Gastrocnemius medialis (tissue), 4 donors: ENCODE data around the gene PDZRN3. TPM values are rescaled to one million over a fixed set of nuclear protein-coding genes. Genes with fewer than 3 reads are reported as not detected.

Source experiments
- ATAC-seq, 2 donors: fragments of 150-250 bp; one replicate each; pipeline ENCODE4 v1.9.1; 2016
- DNase-seq, 2 donors: peaks; one replicate each; pipeline ENCODE4 v3.0.0-alpha.2; 2019
- H3K27ac ChIP-seq, 4 donors: fragments of 200-600 bp; sonication (generic); 1 replicate in 1 of 4; 2 replicates in 3 of 4; pipeline ENCODE4 v1.5.1; 2016 to 2018; ENCODE audit warnings: mild to moderate bottlenecking in 2 of 4, moderate library complexity in 1 of 4
- H3K27me3 ChIP-seq, 3 donors: fragments of 200-600 bp; sonication (generic) in 2 of 3; 1 replicate in 1 of 3; 2 replicates in 2 of 3; pipeline versions ENCODE4 v1.5.1 to v1.6.0; 2016 to 2019; ENCODE audit warnings: mild to moderate bottlenecking in 1 of 3, moderate library complexity in 1 of 3
- H3K36me3 ChIP-seq, 2 donors: fragments of 200-600 bp; sonication (generic) in 1 of 2; one replicate each; pipeline ENCODE4 v1.5.1; 2017 to 2018
- H3K4me1 ChIP-seq, 2 donors: fragments of 200-600 bp; sonication (generic) in 1 of 2; one replicate each; pipeline ENCODE4 v1.5.1; 2016 to 2017; ENCODE audit warnings: mild to moderate bottlenecking in 2 of 2
- H3K4me3 ChIP-seq, 4 donors: fragments of 200-600 bp; sonication (generic) in 3 of 4; 1 replicate in 1 of 4; 2 replicates in 3 of 4; pipeline ENCODE4 v1.5.1; 2016 to 2019; ENCODE audit warnings: mild to moderate bottlenecking in 2 of 4
- H3K9me3 ChIP-seq, 3 donors: fragments of 200-600 bp; sonication (generic) in 2 of 3; 1 replicate in 1 of 3; 2 replicates in 2 of 3; pipeline ENCODE4 v1.5.1; 2016 to 2019
- POLR2A ChIP-seq, 2 donors: fragments of 450-650 bp; IDR thresholded peaks; one replicate each; pipeline ENCODE4 v1.6.1; 2017; ENCODE audit warnings: antibody characterized with exemption in 2 of 2, mild to moderate bottlenecking in 2 of 2, moderate library complexity in 2 of 2
- in situ Hi-C, 4 donors: fragments of 200-750 bp; cut with MboI; loops; one replicate each; pipeline versions ENCODE4 v1.15.0 to v1.8.0; 2017; ENCODE audit warnings: low sequenced_read_pairs in 4 of 4
- intact Hi-C: fragments of 100-400 bp; cut with DNase I; formaldehyde crosslinking; loops from one replicate; pipeline ENCODE4 v1.15.1; 2023; ENCODE audit warnings: low total_unique reads
- total RNA-seq, 4 donors: library from RNA; depleted of rRNA; stranded (reverse); fragments of >200 nt; gene quantifications; one replicate each; pipeline versions ENCODE4 v1.1.0 to v1.2.3, GENCODE V29; 2016
- TF ChIP-seq, protein P1 (sequence below), 5 experiments: fragments of 450-650 bp in 3 of 5; fragments of 200-600 bp in 2 of 5; sonication (generic) in 2 of 5; IDR thresholded peaks in 4 of 5; conservative IDR thresholded peaks in 1 of 5; 1 replicate in 4 of 5; 2 replicates in 1 of 5; pipeline ENCODE4 v1.5.1; 2016 to 2019; ENCODE audit warnings: antibody characterized with exemption in 5 of 5, mild to moderate bottlenecking in 3 of 5, moderate library complexity in 3 of 5

PDZRN3 gene
- total RNA-seq, 4 donors from 2014 or later, result 9.1 to 30.3 (median 24.7) TPM

- no peaks in the 10 kb centered on the region for H3K36me3 ChIP-seq
- ATAC-seq (no peak), DNase-seq (no peak)
- TF ChIP-seq, protein P1, sequence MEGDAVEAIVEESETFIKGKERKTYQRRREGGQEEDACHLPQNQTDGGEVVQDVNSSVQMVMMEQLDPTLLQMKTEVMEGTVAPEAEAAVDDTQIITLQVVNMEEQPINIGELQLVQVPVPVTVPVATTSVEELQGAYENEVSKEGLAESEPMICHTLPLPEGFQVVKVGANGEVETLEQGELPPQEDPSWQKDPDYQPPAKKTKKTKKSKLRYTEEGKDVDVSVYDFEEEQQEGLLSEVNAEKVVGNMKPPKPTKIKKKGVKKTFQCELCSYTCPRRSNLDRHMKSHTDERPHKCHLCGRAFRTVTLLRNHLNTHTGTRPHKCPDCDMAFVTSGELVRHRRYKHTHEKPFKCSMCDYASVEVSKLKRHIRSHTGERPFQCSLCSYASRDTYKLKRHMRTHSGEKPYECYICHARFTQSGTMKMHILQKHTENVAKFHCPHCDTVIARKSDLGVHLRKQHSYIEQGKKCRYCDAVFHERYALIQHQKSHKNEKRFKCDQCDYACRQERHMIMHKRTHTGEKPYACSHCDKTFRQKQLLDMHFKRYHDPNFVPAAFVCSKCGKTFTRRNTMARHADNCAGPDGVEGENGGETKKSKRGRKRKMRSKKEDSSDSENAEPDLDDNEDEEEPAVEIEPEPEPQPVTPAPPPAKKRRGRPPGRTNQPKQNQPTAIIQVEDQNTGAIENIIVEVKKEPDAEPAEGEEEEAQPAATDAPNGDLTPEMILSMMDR (IDR thresholded peaks at IDR 0.05 in 4 of 5, conservative IDR thresholded peaks at IDR 0.05 in 1 of 5), result no peak
- no peak for TF ChIP-seq POLR2A (IDR thresholded peaks at IDR 0.05)
- in situ Hi-C loops (loop anchor here in 2 of 4 donors (5.0 kb wide), 2 partner anchors 101 to 106 kb away; no protein-coding TSS in a partner anchor), intact Hi-C loops (no loop called here)
- no peak overlapping the region for H3K4me3 ChIP-seq
- no peaks in the 10 kb centered on the region for H3K9me3 ChIP-seq
- H3K4me1 ChIP-seq, result peaks cover 86 to 87% of the 10 kb centered on the region in 2 donors
- H3K27ac ChIP-seq, result peak overlapping the region; percentile 71 to 94 (median 84)
- no peaks in the 10 kb centered on the region for H3K27me3 ChIP-seq
Measured at GRCh38 chr3:73618461-73618860, 6.3 kb downstream of the PDZRN3 start.

DNA sequence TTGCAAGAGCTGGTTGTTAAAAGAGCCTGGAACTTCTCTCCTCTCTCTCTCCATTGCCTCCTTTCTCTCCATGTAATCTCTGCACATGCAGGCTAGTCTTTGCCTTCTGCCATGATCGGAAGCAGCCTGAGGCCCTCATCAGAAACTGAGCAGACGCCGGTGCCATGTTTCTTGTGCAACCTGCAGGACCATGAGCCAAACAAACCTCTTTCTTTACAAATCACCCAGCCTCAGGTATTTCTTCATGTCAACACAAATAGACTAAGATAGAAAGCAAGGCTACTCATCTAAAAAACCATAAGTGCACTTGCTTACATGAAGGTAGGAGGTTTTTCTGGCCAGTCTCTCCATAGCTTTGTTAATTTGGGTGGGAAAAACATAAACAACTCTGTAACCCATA, 8.7 kb downstream of the PDZRN3 start:
- intact Hi-C loops (no loop called here), in situ Hi-C loops (loop anchor here in 2 of 4 donors (5.0 kb wide), 2 partner anchors 99 to 104 kb away; no protein-coding TSS in a partner anchor)
- Histone ChIP-seq H3K4me1 (peaks cover 80 to 84% of the 10 kb centered on the region in 2 donors), H3K36me3 (no peaks in the 10 kb centered on the region), H3K27me3 (no peaks in the 10 kb centered on the region), H3K9me3 (no peaks in the 10 kb centered on the region), H3K27ac (peak overlapping the region; percentile 71 to 94 (median 84)), H3K4me3 (no peak overlapping the region)
- ATAC-seq (peak; percentile 46 to 71), DNase-seq (peak in 1 of 2 donors; percentile 60)
- peak in 1 of 2 donors; percentile 44 for TF ChIP-seq POLR2A (IDR thresholded peaks at IDR 0.05)
- TF ChIP-seq, protein P1 (IDR thresholded peaks at IDR 0.05 in 4 of 5, conservative IDR thresholded peaks at IDR 0.05 in 1 of 5), result no peak

GRCh38 chr3:73614419-73614818, 10.3 kb downstream of the PDZRN3 start:
- peaks cover 80 to 88% of the 10 kb centered on the region in 2 donors for H3K4me1 ChIP-seq
- no peaks in the 10 kb centered on the region for H3K27me3 ChIP-seq
- peak; percentile 77 to 78 for DNase-seq
- in situ Hi-C loops (no loop called here), intact Hi-C loops (no loop called here)
- peak; percentile 86 to 89 for ATAC-seq
- no peaks in the 10 kb centered on the region for H3K36me3 ChIP-seq
- peak overlapping the region; percentile 71 to 94 (median 84) for H3K27ac ChIP-seq
- TF ChIP-seq, protein P1 (IDR thresholded peaks at IDR 0.05 in 4 of 5, conservative IDR thresholded peaks at IDR 0.05 in 1 of 5), result no peak
- TF ChIP-seq POLR2A (IDR thresholded peaks at IDR 0.05), result no peak
- H3K4me3 ChIP-seq, result no peak overlapping the region
- no peaks in the 10 kb centered on the region for H3K9me3 ChIP-seq

- no peaks in the 10 kb centered on the region for H3K36me3 ChIP-seq
- intact Hi-C loops, result no loop called here
- TF ChIP-seq, protein P1 (IDR thresholded peaks at IDR 0.05 in 4 of 5, conservative IDR thresholded peaks at IDR 0.05 in 1 of 5), result no peak
- no peak for TF ChIP-seq POLR2A (IDR thresholded peaks at IDR 0.05)
- H3K4me1 ChIP-seq, result peaks cover 82 to 93% of the 10 kb centered on the region in 2 donors
- peak overlapping the region; percentile 79 to 94 (median 86) for H3K27ac ChIP-seq
- H3K27me3 ChIP-seq, result no peaks in the 10 kb centered on the region
- no peak for ATAC-seq
- DNase-seq, result no peak
- no peak overlapping the region for H3K4me3 ChIP-seq
- no peaks in the 10 kb centered on the region for H3K9me3 ChIP-seq
- in situ Hi-C loops, result no loop called here
Measured at GRCh38 chr3:73611176-73611575, 13.6 kb downstream of the PDZRN3 start.

DNA sequence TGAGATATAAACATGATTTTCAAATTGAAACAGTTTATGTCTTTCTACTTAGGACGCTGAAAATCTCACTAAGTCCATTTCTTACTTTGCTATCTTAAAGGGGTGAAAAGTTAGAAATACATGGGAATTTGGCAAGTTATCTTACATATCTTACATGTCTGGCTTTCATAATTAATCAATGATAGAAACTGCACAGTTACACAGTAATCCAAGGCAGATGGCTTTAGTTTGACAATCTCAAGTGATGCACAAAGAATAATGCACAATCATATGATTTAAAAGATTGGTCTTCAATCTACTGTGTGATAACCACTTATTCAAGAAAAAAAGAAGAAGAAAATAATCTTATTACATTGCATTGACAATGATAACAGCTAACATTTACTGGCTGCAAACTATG, 14.2 kb downstream of the PDZRN3 start:
- peak overlapping the region; percentile 79 to 94 (median 86) for H3K27ac ChIP-seq
- in situ Hi-C loops (no loop called here), intact Hi-C loops (no loop called here)

More for the DNA sequence above, 14.2 kb downstream of the PDZRN3 start:
- ATAC-seq (no peak), DNase-seq (no peak)
- H3K4me1 ChIP-seq, result peaks cover 82 to 93% of the 10 kb centered on the region in 2 donors
- H3K9me3 ChIP-seq, result no peaks in the 10 kb centered on the region
- H3K36me3 ChIP-seq, result no peaks in the 10 kb centered on the region
- TF ChIP-seq POLR2A (IDR thresholded peaks at IDR 0.05), result no peak
- TF ChIP-seq, protein P1 (IDR thresholded peaks at IDR 0.05 in 4 of 5, conservative IDR thresholded peaks at IDR 0.05 in 1 of 5), result no peak
- H3K27me3 ChIP-seq, result no peaks in the 10 kb centered on the region
- no peak overlapping the region for H3K4me3 ChIP-seq
